Measurements from ENCODE around the gene OAS1.
"Not testable (repeated sequence)": the region's sequence is repeated elsewhere in the genome, so short reads cannot be mapped to it uniquely, and the experiment has no call there.

OAS1 gene

DNA sequence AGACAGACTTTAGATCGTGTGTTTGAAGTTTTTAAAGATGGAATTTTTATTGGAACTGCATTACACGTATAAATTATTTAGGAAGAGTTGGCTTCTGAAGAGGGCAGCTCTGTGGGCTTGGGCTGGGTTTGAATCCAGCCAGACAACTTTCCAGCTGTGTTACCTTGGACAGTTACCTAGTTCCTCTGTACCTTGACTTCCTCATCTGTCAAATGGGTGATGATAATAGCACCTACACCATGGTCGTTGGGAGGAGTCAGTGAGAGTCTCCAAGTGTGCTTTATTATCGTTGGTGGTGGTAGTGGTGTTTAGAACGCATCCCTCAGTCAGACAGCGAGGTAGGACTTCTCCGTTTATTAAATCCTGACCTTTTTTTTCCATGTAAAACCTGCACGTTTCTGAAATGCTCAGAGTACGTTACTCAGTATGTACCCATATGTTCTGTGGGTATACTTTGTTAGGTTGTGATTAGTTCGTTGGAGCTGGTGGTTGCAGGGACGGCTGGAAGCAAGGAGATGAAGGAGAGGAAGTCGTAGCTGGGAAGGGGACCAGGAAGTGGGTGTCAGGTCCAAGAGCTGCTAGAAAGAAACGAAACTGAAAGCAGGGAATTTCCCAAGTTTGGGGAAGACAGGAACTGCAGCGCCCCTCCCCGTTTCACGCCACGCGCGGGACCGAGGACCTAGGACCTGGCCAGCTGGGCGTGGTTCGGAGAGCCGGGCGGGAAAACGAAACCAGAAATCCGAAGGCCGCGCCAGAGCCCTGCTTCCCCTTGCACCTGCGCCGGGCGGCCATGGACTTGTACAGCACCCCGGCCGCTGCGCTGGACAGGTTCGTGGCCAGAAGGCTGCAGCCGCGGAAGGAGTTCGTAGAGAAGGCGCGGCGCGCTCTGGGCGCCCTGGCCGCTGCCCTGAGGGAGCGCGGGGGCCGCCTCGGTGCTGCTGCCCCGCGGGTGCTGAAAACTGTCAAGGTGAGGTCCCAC is 31.3 kb downstream of the OAS1 start, which contains the start of gene OAS3:
Gene OAS3, plus strand, starts transcription at position 734 of the 979 bp plus-strand sequence. Its CDS starts 57 bp downstream, at position 791.
- peak in 1 of 2 experiments; percentile 15 for DNase-seq

DNA sequence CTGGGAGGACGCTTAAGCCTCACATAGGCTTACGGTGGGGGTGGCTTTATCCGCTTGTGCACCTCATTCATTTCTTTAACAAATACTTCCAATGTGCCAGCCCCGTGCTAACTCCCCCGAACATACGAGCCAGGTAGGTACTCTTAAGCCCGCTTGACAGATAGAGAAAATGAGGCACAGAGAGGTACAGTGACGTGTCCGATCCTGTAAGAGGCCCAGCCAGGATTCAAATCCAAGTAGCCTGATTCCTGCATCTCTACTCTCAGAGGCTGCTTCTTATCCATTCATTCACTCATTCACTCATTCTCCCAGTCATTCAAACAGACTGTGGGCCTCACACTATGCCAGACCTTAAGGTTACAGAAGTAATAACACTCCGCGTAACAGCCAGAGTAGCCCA is 32.0 kb downstream of the OAS1 start:
- no peak for DNase-seq

DNA sequence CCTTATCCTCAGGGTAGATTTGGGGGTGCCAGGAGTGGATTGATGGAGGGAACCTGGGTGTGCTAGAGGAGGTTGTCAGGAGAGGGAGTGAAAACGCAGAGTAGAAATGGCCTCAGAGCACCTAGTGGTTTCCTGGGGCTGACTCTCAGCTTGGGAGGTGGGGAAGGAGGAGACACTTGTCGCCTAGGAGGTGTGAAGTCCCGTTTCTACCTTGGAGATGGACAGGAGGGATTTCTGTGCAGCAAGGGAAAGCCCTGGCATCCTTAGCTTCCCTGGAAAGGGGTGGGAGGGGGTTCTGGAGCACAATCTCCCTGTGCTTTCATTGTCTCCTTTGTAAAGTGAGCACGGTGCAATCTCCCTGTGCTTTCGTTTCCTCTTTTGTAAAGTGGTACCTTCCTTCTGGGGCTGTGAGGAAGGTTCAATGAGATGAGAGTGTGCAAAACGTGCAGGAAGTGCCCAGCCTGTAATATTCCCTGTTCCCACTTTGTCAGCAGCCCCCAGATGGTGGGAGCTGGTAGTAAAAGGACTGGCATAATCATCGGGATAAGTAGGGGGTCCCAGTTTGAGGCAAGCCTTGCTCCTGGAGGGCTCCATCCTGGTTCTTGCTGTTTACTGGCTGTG is 33.1 kb downstream of the OAS1 start:
- DNase-seq: no peak

DNA sequence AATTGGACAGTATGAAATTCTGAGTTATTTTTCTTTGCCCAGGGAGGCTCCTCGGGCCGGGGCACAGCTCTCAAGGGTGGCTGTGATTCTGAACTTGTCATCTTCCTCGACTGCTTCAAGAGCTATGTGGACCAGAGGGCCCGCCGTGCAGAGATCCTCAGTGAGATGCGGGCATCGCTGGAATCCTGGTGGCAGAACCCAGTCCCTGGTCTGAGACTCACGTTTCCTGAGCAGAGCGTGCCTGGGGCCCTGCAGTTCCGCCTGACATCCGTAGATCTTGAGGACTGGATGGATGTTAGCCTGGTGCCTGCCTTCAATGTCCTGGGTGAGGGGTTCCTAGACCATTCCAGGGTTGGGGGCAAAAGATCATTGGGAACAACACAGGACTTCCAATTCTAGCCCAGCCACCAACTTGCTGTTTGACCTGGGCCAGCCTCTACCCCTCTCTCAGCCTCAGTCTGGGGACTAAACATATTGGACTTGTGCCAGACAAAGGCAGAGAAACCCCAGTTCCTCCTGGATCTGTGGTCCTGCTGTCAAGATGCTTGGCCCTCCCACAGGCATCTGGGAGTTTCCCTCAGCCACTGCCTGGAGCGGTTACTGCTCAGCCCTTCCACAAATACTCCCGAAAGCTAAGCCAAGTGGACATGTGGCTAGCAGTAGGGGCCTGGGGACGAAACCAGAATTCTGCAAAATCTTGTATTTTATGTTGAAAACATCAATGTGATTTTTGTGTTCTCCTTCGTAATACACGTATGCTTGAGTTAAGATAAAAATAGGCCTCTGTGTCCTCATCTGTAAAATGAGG is 35.0 kb downstream of the OAS1 start:
- DNase-seq: no peak

DNA sequence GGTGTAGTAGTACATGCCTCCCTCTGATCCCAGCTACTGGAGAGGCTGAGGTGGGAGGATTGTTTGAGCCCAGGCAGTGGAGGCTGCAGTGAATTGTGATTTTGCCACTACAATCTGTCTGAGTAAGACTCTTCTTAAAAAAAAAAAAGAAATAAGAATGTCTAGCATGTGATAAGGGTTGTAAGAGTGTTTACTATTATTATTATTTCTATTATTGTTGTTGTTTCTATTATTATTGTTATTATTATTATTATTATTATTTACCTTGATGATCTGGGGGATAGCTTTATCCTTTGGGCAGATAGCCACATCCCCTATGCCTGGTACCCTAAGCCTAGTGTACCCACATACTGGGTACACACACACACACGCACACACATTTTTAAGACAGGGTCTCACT is 35.8 kb downstream of the OAS1 start:
- DNase-seq: no peak

DNA sequence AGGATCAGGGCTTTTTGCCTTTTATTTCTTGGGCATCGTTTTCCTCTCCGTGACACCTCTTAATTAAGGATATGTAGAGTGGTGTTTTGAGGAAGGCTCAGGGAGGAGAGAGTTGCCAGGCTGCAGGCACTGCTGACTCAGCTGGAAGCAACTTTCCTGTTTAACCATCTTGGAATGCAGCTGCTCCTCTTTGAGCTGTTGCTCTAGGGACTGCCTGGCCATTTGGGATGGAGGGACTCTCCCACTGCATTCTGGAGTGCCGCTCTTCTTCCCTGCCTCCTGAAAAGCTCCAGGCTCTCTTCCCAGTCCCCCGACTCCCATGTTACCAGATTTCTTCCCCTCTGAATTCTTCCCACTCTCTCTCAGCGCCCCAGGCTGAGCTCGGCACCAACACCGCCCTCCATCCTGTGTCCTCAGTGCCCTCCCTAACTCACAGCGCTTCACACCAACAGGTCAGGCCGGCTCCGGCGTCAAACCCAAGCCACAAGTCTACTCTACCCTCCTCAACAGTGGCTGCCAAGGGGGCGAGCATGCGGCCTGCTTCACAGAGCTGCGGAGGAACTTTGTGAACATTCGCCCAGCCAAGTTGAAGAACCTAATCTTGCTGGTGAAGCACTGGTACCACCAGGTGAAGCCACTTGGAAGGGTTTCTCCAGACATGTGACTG is 37.4 kb downstream of the OAS1 start:
- DNase-seq: no peak

DNA sequence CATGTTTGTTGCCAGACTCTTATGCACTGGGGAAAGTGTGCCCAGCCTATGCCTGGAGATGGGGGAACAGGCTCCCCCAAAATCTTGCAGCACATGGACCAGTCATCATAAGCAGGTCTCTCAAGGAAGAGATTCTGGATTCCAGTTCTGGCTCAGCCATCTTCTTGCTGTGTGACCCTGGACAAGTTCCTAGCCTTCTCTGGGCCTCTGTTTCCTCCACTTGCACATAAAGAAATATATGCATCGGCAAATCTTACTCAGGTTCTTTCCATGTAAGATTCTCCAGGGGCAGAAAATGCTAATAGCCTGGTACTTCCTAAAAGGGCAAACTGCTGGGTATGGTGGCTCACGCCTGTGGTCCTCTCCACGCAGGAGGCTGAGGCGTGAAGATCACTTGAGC is 38.8 kb downstream of the OAS1 start:
- no peak for DNase-seq

DNA sequence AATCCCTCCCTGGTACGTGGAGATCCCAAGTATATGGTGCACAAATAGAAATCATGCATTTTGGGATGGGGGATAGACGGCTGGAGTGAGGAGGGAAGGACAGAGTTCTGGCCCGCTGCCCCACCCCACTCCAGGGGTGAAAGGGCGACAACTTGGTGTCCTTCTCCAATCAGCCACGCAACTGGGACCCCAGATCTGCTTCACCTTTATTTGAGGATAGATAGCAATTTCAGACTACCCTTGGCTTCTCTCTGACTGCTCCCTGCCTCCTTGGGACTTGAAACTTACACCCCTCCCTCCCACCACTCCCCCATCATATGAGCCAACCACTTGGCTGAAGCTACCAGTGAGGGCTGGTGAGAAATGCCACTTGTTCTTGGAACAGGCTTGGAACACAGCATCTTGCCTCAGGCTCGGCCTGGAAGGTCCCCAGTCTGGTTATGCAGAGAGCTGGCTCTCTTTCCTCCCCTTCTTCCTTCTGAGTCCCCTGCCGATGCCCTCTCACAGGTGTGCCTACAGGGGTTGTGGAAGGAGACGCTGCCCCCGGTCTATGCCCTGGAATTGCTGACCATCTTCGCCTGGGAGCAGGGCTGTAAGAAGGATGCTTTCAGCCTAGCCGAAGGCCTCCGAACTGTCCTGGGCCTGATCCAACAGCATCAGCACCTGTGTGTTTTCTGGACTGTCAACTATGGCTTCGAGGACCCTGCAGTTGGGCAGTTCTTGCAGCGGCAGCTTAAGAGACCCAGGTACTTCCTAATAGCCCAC is 39.7 kb downstream of the OAS1 start:
- DNase-seq: no peak

DNA sequence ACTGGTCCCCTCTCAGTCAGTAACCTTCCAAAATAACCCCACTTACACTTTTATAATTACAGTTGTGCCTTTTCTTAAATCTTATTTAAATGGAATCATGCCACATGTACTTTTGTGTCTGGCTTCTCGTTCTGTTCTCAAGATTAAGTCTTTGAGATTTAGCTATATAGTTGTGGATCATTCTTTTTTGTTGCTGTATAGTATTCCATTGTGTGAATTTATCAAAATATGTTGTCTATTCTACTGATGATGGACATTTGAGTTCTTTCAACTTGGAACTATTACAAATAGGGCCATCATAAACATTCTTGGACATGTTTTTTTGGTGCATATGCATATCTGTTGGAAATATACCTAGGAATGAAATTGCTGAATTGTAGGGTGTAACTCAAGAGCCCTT is 40.6 kb downstream of the OAS1 start:
- no peak for DNase-seq

DNA sequence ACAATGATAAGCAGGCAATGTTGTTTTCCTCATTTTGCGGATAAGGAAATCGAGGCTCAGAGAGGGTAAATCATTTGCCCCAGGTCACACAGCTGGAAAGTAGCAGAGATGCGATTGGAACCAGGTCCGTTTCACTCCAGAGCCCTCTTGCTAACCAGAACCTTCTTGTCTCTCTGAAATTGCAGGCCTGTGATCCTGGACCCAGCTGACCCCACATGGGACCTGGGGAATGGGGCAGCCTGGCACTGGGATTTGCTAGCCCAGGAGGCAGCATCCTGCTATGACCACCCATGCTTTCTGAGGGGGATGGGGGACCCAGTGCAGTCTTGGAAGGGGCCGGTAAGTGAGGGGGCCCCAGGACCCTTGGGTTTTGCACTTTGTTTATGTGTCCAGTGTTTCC is 41.0 kb downstream of the OAS1 start:
- DNase-seq: no peak

DNA sequence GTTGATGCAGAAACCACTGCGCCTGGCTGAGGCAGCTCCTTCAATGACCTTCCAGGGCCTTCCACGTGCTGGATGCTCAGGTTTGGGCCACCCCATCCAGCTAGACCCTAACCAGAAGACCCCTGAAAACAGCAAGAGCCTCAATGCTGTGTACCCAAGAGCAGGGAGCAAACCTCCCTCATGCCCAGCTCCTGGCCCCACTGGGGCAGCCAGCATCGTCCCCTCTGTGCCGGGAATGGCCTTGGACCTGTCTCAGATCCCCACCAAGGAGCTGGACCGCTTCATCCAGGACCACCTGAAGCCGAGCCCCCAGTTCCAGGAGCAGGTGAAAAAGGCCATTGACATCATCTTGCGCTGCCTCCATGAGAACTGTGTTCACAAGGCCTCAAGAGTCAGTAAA is 42.0 kb downstream of the OAS1 start:
- DNase-seq: no peak

DNA sequence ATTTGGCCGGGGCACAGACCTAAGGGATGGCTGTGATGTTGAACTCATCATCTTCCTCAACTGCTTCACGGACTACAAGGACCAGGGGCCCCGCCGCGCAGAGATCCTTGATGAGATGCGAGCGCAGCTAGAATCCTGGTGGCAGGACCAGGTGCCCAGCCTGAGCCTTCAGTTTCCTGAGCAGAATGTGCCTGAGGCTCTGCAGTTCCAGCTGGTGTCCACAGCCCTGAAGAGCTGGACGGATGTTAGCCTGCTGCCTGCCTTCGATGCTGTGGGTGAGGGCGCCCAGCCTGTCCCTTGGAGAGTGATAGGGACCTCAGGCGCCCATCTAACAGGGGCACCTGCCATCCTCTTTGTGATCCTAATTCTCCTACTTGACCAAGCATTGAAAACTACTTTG is 43.9 kb downstream of the OAS1 start:
- DNase-seq: no peak

DNA sequence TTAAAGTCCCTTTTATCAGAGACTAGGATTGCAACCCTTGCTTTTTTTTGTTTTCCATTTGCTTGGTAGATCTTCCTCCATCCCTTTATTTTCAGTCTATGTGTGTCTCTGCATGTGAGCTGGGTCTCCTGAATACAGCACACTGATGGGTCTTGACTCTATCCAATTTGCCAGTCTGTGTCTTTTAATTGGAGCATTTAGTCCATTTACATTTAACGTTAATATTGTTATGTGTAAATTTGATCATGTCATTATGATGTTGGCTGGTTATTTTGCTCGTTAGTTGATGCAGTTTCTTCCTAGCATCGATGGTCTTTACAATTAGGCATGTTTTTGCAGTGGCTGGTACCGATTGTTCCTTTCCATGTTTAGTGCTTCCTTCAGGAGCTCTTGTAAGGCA is 50.4 kb downstream of the OAS1 start:
- not testable (repeated sequence) for DNase-seq

DNA sequence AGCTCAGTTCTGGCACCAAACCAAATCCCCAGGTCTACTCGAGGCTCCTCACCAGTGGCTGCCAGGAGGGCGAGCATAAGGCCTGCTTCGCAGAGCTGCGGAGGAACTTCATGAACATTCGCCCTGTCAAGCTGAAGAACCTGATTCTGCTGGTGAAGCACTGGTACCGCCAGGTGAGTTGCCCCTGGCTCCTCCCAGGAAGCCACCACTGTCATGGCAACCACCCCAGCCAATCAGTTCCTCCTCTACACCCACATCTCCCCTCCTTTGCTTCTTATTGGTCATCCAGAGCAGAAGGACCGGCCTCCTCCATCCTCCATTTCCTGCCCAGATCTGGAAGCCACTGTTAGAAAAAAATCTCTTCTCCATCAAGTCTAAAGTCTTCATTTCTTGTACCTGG is 54.3 kb downstream of the OAS1 start:
- no peak for DNase-seq

DNA sequence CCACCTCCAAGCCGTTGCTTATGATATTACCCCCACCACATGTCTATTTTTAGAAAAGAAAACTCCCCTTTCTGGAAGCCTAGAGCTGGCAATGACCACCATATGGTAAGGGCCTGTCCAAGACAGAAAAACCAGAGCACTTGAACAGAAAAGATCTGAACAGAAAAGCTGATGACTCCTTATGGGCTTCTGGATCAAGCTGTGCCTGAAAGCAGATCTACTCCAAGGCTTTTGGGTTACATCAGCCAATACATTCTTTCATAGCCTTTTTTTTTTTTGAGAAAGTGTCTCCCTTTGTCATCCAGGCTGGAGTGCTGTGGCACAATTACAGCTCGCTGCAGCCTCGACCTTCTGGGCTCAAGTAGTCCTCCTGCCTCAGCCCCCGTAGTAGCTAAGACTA is 54.8 kb downstream of the OAS1 start:
- no peak for DNase-seq

DNA sequence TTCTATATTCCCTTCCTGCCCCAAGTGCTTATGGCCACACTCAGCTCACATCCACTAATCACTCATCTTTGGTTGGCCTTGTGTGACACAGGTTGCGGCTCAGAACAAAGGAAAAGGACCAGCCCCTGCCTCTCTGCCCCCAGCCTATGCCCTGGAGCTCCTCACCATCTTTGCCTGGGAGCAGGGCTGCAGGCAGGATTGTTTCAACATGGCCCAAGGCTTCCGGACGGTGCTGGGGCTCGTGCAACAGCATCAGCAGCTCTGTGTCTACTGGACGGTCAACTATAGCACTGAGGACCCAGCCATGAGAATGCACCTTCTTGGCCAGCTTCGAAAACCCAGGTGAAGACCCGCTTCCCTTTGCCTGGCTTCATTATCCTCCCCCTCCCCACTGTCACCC is 55.8 kb downstream of the OAS1 start:
- no peak for DNase-seq

DNA sequence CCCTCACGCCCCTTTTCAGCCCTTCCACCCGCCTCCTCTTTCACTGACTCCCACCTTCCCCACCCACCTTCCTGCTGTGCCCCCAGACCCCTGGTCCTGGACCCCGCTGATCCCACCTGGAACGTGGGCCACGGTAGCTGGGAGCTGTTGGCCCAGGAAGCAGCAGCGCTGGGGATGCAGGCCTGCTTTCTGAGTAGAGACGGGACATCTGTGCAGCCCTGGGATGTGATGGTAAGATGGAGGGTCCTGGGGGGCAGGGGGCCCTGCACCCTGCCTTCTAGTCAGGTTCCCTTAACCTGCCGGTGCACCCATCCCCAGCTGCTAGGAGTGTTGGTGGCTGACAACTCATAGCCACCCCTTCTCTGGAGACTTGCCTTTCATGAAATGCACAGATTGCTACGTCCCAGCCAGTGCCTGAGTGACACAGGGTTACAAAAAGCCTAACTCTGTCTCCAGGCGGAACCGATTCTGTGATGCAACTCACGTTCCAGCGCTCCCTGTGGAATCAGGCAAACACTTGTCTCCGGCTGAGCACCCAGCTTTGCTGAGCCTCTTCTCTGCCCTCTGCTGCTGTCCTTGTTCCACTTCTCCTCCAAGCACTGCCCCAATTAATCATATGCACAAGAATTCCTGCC is 56.6 kb downstream of the OAS1 start:
- DNase-seq: no peak

DNA sequence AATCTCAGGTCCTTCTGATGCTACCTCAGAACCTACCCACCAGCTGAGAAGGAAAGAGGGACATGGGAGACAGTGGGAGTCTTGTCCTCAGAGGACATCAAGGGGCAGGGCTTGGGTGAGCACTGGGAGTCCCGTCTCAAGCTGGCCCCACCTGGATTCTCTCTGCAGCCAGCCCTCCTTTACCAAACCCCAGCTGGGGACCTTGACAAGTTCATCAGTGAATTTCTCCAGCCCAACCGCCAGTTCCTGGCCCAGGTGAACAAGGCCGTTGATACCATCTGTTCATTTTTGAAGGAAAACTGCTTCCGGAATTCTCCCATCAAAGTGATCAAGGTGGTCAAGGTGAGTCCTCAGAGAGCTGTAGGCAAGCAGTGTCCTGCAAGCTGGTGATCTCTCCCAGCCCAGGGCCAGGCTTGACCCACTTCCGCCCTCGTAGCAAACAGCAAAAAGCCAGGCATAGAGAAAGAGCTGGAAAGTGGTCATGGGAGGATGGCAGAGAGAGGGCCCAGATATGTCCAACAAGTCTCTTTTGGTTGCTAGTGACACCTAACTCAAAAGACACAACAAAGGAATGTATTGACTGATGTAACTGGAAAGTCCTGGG is 57.4 kb downstream of the OAS1 start:
- no peak for DNase-seq

DNA sequence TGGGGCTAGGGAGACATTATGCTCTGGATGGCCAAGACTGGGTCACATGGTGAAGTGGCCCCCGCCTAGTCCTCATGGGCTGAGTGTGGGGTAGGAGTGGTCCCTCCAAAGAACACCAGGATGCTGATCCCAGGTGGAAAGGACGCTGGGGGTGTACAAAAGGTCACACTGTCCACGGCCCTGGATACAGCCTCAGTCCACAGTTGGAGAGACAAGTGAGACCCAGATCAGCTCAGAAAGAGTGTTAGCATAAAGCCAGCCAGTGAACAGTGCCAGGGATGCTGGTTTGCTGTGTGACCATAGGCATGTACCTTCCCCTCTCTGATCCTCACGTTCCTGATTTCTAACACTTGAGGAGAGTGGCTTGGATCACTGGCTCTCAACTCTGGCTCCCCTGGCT is 58.2 kb downstream of the OAS1 start:
- no peak for DNase-seq

DNA sequence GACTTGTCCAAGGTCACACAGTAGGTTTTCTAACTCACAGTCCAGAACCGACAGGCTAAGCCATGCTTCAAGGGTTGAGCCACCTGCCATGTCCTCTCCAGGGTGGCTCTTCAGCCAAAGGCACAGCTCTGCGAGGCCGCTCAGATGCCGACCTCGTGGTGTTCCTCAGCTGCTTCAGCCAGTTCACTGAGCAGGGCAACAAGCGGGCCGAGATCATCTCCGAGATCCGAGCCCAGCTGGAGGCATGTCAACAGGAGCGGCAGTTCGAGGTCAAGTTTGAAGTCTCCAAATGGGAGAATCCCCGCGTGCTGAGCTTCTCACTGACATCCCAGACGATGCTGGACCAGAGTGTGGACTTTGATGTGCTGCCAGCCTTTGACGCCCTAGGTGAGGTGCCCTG is 58.9 kb downstream of the OAS1 start:
- DNase-seq: no peak

DNA sequence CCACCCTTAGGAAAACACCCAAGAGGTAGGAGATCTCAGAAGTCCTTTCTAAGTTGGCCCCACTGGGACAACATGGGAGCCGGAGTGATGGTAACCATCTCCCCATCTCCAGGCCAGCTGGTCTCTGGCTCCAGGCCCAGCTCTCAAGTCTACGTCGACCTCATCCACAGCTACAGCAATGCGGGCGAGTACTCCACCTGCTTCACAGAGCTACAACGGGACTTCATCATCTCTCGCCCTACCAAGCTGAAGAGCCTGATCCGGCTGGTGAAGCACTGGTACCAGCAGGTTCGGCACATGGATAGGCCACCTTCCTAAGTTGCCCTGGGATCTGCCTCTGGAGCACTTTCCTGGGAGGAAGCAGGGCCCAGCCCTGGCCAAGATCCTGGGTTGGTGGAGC is 60.5 kb downstream of the OAS1 start:
- DNase-seq: no peak

Measured in NCI-H187 (cell line).